Measurements from ENCODE around the gene IL6ST.

IL6ST gene

GRCh38 chr5:55917402-55918086 is 77.2 kb downstream of the IL6ST start:
- FAIRE-seq = no peak

- FAIRE-seq = no peak
Measured at GRCh38 chr5:55916986-55917385, 77.8 kb downstream of the IL6ST start.

GRCh38 chr5:55915783-55916182 is 79.0 kb downstream of the IL6ST start:
- FAIRE-seq = no peak

- no peak for FAIRE-seq
Measured at GRCh38 chr5:55914971-55915370, 79.8 kb downstream of the IL6ST start.

- FAIRE-seq = no peak
Measured at GRCh38 chr5:55913466-55914413, 81.0 kb downstream of the IL6ST start.

GRCh38 chr5:55911784-55912653 is 82.7 kb downstream of the IL6ST start:
- no peak for FAIRE-seq

- no peak for FAIRE-seq
Measured at GRCh38 chr5:55908804-55909203, 86.0 kb downstream of the IL6ST start.

GRCh38 chr5:55907927-55908326 is 86.8 kb downstream of the IL6ST start:
- FAIRE-seq = no peak

GRCh38 chr5:55905251-55905650 is 89.5 kb downstream of the IL6ST start:
- no peak for FAIRE-seq

- no peak for FAIRE-seq
Measured at GRCh38 chr5:55904152-55904551, 90.6 kb downstream of the IL6ST start.

- no peak for FAIRE-seq
Measured at GRCh38 chr5:55903121-55903701, 91.6 kb downstream of the IL6ST start.

- no peak for FAIRE-seq
Measured at GRCh38 chr5:55902696-55903095, 92.1 kb downstream of the IL6ST start.

- no peak for FAIRE-seq
Measured at GRCh38 chr5:55900776-55901175, 94.0 kb downstream of the IL6ST start.

- FAIRE-seq = no peak
Measured at GRCh38 chr5:55900068-55900467, 94.7 kb downstream of the IL6ST start.

- FAIRE-seq = no peak
Measured at GRCh38 chr5:55899344-55899743, 95.4 kb downstream of the IL6ST start.

GRCh38 chr5:55897905-55898304 is 96.9 kb downstream of the IL6ST start:
- FAIRE-seq = no peak

GRCh38 chr5:55897206-55897894 is 97.4 kb downstream of the IL6ST start:
- FAIRE-seq = no peak

- FAIRE-seq = no peak
Measured at GRCh38 chr5:55896663-55897062, 98.1 kb downstream of the IL6ST start.

GRCh38 chr5:55896238-55896637 is 98.5 kb downstream of the IL6ST start:
- no peak for FAIRE-seq

- FAIRE-seq = no peak
Measured at GRCh38 chr5:55895346-55895745, 99.4 kb downstream of the IL6ST start.

- no peak for FAIRE-seq
Measured at GRCh38 chr5:55894135-55894534, 100.6 kb downstream of the IL6ST start.

- FAIRE-seq = no peak
Measured at GRCh38 chr5:55892479-55892878, 102.3 kb downstream of the IL6ST start.
